Muscle of back (tissue), 11 donors: ENCODE results near the gene NEK6. TPM values are rescaled to one million over a fixed set of nuclear protein-coding genes. Genes with fewer than 3 reads are reported as not detected.

Experiments
- DNase-seq, 3 donors: peaks; one replicate each; pipeline versions ENCODE4 v3.0.0 to v3.0.0-alpha.2; 2013
- polyA plus RNA-seq, 10 donors: library from polyadenylated mRNA; unstranded; fragments of 120-200 nt; gene quantifications; one replicate each; pipeline ENCODE4 v1.2.1, GENCODE V29; 2013; ENCODE audit not compliant: insufficient read length in 10 of 10

The NEK6 gene
- polyA plus RNA-seq, 10 donors = 35.0 to 48.2 (median 39.1) TPM

GRCh38 chr9:124370896-124371582, 113.3 kb downstream of the NEK6 start:
- no peak for DNase-seq

GRCh38 chr9:124372038-124372437, 114.3 kb downstream of the NEK6 start:
- no peak for DNase-seq

DNA sequence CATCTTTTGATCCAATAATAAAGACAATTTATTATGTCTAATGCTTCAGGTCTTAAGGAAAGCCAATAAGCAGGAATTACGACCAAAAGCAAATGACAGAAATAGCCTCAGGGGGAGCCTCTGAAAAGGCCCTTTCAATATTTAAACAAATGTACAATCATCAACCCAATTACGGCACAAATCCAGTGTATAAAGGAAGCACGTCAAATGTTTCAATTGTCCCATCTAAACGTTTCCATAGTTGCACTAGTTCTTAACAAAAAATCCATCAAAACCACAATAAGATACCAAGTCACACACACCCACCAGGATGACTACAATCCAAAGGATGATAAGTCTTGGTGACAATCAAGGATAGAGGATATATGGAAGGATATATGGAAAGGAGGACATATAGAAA, 115.6 kb downstream of the NEK6 start:
- DNase-seq = no peak

DNA sequence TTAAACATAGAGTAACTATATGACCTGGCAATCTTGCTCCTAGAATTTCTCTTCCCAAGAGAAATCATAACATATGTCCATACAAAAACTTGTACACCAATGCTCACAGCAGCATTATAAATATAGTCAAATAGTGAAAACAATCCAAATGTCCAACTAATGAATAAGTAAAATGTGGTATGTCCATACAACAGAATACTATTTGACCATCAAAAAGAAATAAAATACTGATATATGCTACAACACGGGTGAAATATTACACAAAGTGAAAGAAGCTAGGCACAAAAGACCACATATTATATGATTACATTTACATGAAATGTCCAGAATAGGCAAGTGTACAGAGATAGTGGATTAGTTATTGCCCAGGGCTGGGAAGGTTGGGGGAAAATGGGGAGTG, 116.1 kb downstream of the NEK6 start:
- DNase-seq = no peak

DNA sequence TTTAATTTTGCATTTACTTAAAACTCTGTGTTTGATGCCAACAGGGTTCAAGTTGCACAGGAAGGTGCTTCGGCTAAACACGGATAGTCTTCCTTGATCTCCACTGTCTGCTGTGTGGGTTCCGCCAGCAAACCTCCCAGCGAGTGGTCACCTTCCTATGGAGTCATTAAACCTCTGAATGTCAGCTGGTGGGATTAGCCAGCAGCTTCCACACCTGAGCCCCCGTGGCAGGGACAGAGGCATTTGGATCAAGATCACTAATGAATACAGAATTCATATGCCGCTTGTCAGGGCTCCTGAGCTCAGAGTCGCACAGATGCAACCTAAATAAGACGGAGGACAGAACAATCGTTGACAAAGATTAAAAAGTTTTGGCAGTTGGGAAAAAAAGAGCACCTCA, 118.0 kb downstream of the NEK6 start:
- DNase-seq = no peak

DNA sequence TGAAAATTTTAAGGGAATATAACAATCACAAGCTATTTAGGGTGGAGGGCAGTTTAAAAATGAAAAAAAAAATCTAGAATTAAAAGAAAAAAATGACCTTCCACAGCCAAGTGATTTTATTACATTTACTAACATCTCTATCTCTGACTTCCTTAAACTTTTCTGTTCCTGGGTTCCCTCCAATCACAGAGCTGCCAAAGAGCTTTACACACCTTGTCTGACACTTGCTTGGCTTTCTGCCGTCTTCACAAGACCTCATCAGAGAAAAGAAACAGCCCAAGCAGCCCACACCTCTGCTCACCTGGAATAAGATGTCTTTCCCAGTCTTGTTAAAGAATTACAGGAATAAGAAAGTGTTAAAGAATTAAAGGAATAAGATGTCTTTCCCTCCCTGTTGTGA, 118.6 kb downstream of the NEK6 start:
- DNase-seq = no peak

- no peak for DNase-seq
Measured at GRCh38 chr9:124377551-124378406, 120.0 kb downstream of the NEK6 start.

- no peak for DNase-seq
Measured at GRCh38 chr9:124381170-124381945, 123.6 kb downstream of the NEK6 start.

DNA sequence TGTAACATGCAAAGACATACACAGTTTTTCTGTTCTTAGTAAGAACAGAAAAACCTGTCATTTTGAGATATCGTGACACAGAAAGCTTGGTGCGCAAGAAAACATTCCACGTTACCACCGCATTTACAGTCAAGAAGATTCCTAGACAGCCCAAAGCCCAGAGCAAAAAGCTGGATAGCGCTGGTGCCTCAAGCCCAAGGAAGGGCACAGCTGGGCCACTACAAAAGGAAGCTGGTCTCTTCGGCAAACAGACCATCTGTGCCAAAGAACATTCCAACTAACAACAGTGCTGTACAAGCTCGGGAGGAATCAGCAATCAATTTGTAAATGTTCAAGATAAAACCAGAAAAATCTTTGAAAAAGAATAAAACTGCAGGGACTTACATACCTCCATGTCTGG, 126.5 kb downstream of the NEK6 start:
- no peak for DNase-seq

GRCh38 chr9:124384846-124385245, 127.1 kb downstream of the NEK6 start:
- no peak for DNase-seq

DNA sequence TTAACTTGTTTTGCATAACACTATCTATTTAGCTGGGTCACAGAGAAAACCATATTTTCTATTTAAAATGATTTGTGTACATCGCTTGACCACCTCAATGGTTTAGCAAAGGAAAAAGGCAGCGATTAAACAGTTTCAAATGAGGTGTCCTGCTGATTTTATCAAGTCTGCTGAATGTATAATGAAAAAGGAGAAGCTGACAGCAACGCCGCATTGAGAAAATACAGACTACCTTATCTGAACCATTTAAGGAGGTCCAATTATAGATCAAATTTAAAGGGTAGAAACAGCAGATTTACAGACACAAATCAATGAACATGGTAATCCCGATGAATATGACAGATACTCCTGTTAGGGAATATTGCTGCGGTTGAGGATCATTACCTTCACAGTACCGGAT, 127.9 kb downstream of the NEK6 start:
- no peak for DNase-seq

DNA sequence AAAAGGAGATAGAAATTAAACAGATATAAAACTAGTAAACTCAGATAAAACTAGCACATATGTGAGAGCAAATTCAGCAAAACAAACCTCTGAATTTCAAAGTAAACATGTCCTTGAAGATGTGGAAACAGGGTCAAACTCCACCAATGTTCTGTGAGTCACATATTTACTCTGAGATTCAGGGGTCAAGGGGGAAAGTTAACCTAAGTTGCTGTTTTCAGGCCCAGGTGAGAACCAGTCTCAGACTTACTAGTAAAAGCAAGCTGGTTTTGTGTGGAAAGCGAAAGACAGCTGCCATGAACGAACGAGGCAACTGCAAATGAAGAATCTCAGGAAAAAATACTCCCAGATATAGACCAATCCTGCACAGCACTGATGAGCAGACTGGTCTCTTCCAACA, 128.5 kb downstream of the NEK6 start:
- DNase-seq = no peak

- no peak for DNase-seq
Measured at GRCh38 chr9:124388275-124389048, 130.7 kb downstream of the NEK6 start.

- no peak for DNase-seq
Measured at GRCh38 chr9:124389146-124389939, 131.6 kb downstream of the NEK6 start.

DNA sequence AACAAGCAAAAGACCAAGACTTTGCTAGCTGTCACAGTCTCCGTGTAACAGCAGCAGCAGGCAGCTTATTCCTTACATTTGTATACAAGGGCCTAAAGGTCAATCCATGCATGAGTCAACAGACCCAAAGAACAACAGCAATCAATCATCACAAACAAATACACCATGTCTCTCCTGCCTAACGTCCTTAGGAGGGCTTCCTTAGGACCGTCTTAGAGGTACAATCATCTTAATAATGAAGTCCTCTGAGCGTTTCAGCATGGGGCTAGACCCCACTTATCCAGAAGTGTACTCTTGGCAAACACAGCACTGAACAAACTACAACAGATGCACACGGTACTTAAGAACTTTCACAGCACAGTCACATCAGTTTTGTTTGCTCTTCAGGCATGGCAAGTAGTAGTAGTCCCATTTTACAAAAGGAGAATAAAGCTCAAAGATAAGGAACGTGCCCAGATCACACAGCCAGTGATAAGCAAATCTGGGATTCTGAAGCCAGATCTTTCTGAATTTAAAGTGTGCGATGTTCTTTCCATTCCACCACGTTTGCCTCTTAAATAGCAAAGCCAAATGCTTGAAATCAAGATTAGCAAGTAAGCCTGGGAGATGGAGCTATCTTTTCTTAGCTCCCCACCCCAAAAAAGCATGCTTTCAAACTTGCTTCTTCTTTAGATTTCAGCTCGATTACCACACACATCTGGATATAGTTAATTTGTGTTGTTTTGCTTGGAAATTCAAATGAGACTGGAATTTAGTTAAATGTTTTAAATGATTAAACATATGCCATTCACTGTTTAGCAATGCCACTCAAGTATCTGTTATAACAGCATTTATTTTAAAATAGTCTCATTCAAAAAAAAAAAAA, 133.3 kb downstream of the NEK6 start:
- DNase-seq = no peak

- DNase-seq = peak in 1 of 3 donors; percentile 22
Measured at GRCh38 chr9:124392254-124392870, 134.6 kb downstream of the NEK6 start.

GRCh38 chr9:124392871-124393460, 135.2 kb downstream of the NEK6 start:
- peak in 2 of 3 donors; percentile 53 to 85 for DNase-seq

DNA sequence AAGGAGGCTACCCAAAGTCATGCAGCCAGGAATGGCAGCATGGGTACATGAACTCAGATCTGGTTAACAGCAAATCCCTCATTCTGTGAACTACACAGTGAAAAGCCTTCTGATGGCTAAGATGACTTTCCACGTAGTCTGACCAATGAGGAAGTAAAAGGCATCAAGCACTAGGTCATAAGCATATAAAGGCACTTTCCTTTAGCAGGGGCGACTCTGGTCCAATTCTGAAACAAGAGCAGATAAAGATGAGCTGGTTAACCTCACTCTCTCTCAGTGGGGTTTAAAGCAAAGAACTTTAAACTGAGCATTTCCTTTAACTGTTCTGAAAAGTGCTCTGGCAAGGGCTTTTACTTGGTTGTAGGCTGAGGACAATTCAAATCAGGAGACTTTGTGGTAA, 136.4 kb downstream of the NEK6 start:
- no peak for DNase-seq

GRCh38 chr9:124394596-124394995, 136.8 kb downstream of the NEK6 start:
- DNase-seq = no peak
